Measurements from ENCODE around the gene RPA1. TPM values are rescaled to one million over a fixed set of nuclear protein-coding genes. Genes with fewer than 3 reads are reported as not detected.
"Not testable (repeated sequence)": the region's sequence is repeated elsewhere in the genome, so short reads cannot be mapped to it uniquely, and the experiment has no call there.

Gene RPA1
- total RNA-seq, 2 experiments from 2014 or later: 314 to 325 TPM

GRCh38 chr17:1829216-1829591, 601 bp upstream of the RPA1 start:
- DNase-seq (peak; percentile 25), ATAC-seq (peak; percentile 12)
- Mint-ChIP-seq H3K27me3 (ENCODE audit: low read depth) (no peaks in the 10 kb centered on the region), H3K4me3 (peak overlapping the region; percentile 91), H3K27ac (peak overlapping the region; percentile 91), H3K4me1 (ENCODE audit: low read depth) (peaks cover 67% of the 10 kb centered on the region), H3K9me3 (ENCODE audit: insufficient read depth) (no peaks in the 10 kb centered on the region), H3K36me3 (ENCODE audit: low read depth) (peaks cover 54% of the 10 kb centered on the region)
- CTCF ChIA-PET: interaction anchor here (0.7 to 2.5 kb wide), 3 partner anchors 35 to 113 kb away, joined by 3 to 17 read pairs (median 3); no protein-coding TSS in a partner anchor
- POLR2A ChIA-PET: interaction anchor here (0.6 to 2.4 kb wide), 14 partner anchors 10 to 507 kb away, joined by 3 to 16 read pairs (median 3); partner anchors contain the start of genes CRK, INPP5K, TSR1 and WDR81

DNA sequence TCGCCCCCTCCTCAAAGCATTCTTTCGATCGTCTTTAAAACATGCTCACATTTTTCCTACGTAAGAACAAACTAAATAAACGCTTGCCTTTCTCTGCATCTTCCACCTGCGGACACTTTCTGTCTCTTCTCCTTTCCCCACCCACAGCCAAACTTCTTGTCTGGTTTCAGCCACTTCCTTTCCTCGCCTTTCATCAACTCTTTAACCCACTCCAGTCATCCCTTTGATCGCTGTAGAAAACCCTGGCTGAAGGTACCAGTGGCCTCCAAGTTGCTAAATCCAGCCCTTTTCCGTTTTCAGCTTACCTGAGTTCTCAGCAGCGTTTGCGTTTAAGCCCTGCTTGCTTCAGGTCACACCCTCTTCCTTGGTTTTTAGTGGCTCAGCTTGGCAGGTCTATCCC, 483 bp downstream of the RPA1 start:
- ATAC-seq: peak; percentile 28
- Mint-ChIP-seq H3K4me3 (peak overlapping the region; percentile 91), H3K4me1 (ENCODE audit: low read depth) (peaks cover 68% of the 10 kb centered on the region), H3K27ac (peak overlapping the region; percentile 91), H3K36me3 (ENCODE audit: low read depth) (peaks cover 51% of the 10 kb centered on the region), H3K27me3 (ENCODE audit: low read depth) (no peaks in the 10 kb centered on the region), H3K9me3 (ENCODE audit: insufficient read depth) (no peaks in the 10 kb centered on the region)
- peak; percentile 72 for DNase-seq
- POLR2A ChIA-PET: interaction anchor here (1.0 to 2.4 kb wide), 6 partner anchors 15 to 506 kb away, joined by 3 to 16 read pairs (median 6); partner anchors contain the start of gene TSR1
- CTCF ChIA-PET: interaction anchor here (0.9 to 2.5 kb wide), 3 partner anchors 39 to 109 kb away, joined by 3 to 17 read pairs (median 3); no protein-coding TSS in a partner anchor

- CTCF ChIA-PET: interaction anchor here (0.8 to 2.5 kb wide), 5 partner anchors 11 to 166 kb away, joined by 4 to 12 read pairs (median 5); no protein-coding TSS in a partner anchor
Observed at GRCh38 chr17:1834380-1835149, 4.8 kb downstream of the RPA1 start.

DNA sequence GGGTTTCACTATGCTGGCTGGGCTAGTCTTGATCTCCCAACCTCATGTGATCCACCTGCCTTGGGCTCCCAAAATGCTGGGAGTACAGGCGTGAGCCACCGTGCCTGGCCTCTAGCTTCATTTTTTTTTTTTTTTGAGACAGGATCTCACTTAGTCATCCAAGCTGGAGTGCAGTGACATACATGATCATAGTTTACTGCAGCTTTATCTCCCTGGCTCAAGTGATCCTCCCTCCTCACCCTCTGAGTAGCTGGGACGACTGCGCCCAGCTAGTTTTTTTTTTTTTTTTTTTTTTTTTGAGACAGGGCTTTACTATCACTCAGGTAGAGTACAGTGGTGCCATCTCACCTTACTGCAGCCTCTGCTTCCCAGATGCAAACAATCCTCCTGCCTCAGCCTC, 9.7 kb downstream of the RPA1 start:
- ChIA-PET CTCF (interaction anchor here (1.2 to 1.6 kb wide), 2 partner anchors 119 to 170 kb away, joined by 3 to 4 read pairs; no protein-coding TSS in a partner anchor), POLR2A (interaction anchor here (1.8 kb wide), 1 partner anchor 10 kb away, joined by 7 read pairs; the partner anchor contains the start of genes RPA1 and SMYD4)
- no peak overlapping the region for H3K27ac Mint-ChIP-seq
- H3K27me3 Mint-ChIP-seq (ENCODE audit: low read depth): no peaks in the 10 kb centered on the region
- DNase-seq: no peak
- H3K36me3 Mint-ChIP-seq (ENCODE audit: low read depth): peaks cover 41% of the 10 kb centered on the region
- no peaks in the 10 kb centered on the region for H3K9me3 Mint-ChIP-seq (ENCODE audit: insufficient read depth)
- no peak for ATAC-seq
- H3K4me1 Mint-ChIP-seq (ENCODE audit: low read depth): peaks cover 22% of the 10 kb centered on the region
- no peak overlapping the region for H3K4me3 Mint-ChIP-seq

More at GRCh38 chr17:1834380-1835149, 4.8 kb downstream of the RPA1 start:
- H3K27me3 Mint-ChIP-seq (ENCODE audit: low read depth): no peaks in the 10 kb centered on the region
- ATAC-seq: no peak
- peak overlapping the region; percentile 0 for H3K27ac Mint-ChIP-seq
- H3K4me3 Mint-ChIP-seq: peak overlapping the region; percentile 34
- DNase-seq: peak; percentile 54
- H3K36me3 Mint-ChIP-seq (ENCODE audit: low read depth): peaks cover 42% of the 10 kb centered on the region
- H3K4me1 Mint-ChIP-seq (ENCODE audit: low read depth): peaks cover 56% of the 10 kb centered on the region
- POLR2A ChIA-PET: interaction anchor here (0.7 to 1.6 kb wide), 2 partner anchors 11 to 117 kb away, joined by 4 to 6 read pairs; no protein-coding TSS in a partner anchor
- no peaks in the 10 kb centered on the region for H3K9me3 Mint-ChIP-seq (ENCODE audit: insufficient read depth)

- POLR2A ChIA-PET: no interaction called here
- CTCF ChIA-PET: interaction anchor here (1.2 to 1.5 kb wide), 3 partner anchors 26 to 174 kb away, joined by 3 to 4 read pairs (median 3); no protein-coding TSS in a partner anchor
- Mint-ChIP-seq H3K9me3 (ENCODE audit: insufficient read depth) (no peaks in the 10 kb centered on the region), H3K4me3 (no peak overlapping the region), H3K4me1 (ENCODE audit: low read depth) (peaks cover 2% of the 10 kb centered on the region), H3K36me3 (ENCODE audit: low read depth) (peaks cover 48% of the 10 kb centered on the region), H3K27ac (no peak overlapping the region), H3K27me3 (ENCODE audit: low read depth) (no peaks in the 10 kb centered on the region)
- DNase-seq (no peak), ATAC-seq (no peak)
Observed at GRCh38 chr17:1843947-1844346, 14.1 kb downstream of the RPA1 start.

- POLR2A ChIA-PET: no interaction called here
- CTCF ChIA-PET: interaction anchor here (0.7 to 1.5 kb wide), 2 partner anchors 18 to 121 kb away, joined by 3 read pairs; no protein-coding TSS in a partner anchor
- no peak for DNase-seq
- H3K4me3 Mint-ChIP-seq: no peak overlapping the region
- peaks cover 60% of the 10 kb centered on the region for H3K36me3 Mint-ChIP-seq (ENCODE audit: low read depth)
- ATAC-seq: no peak
- no peaks in the 10 kb centered on the region for H3K4me1 Mint-ChIP-seq (ENCODE audit: low read depth)
- no peaks in the 10 kb centered on the region for H3K9me3 Mint-ChIP-seq (ENCODE audit: insufficient read depth)
- H3K27ac Mint-ChIP-seq: no peak overlapping the region
- no peaks in the 10 kb centered on the region for H3K27me3 Mint-ChIP-seq (ENCODE audit: low read depth)
Observed at GRCh38 chr17:1847191-1847590, 17.4 kb downstream of the RPA1 start.

DNA sequence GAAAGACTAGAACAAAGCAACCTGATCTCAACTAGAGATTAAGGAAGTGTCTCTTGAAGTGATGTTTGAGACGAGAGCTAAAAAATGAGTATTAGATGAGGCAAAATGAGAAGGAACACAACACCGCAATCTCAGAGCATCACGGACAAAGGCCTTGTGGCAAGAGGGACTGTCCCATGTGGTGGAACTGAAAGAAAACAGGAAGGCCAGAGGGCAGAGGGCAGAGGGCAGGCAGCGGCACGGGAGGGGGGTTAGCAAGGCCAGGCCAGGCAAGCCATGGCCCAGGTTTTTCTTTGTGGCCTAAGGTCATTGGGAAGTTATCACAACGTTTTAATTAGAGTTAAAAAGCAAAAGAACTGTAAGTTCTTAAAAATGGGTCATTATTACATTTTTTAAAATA, 22.5 kb downstream of the RPA1 start:
- H3K4me3 Mint-ChIP-seq: no peak overlapping the region
- CTCF ChIA-PET: no interaction called here
- H3K36me3 Mint-ChIP-seq (ENCODE audit: low read depth): peaks cover 55% of the 10 kb centered on the region
- no peaks in the 10 kb centered on the region for H3K4me1 Mint-ChIP-seq (ENCODE audit: low read depth)
- no peaks in the 10 kb centered on the region for H3K9me3 Mint-ChIP-seq (ENCODE audit: insufficient read depth)
- DNase-seq (no peak), ATAC-seq (no peak)
- H3K27ac Mint-ChIP-seq: no peak overlapping the region
- POLR2A ChIA-PET: no interaction called here
- H3K27me3 Mint-ChIP-seq (ENCODE audit: low read depth): no peaks in the 10 kb centered on the region

- Mint-ChIP-seq H3K4me3 (no peak overlapping the region), H3K4me1 (ENCODE audit: low read depth) (no peaks in the 10 kb centered on the region), H3K27ac (no peak overlapping the region), H3K36me3 (ENCODE audit: low read depth) (peaks cover 56% of the 10 kb centered on the region), H3K27me3 (ENCODE audit: low read depth) (no peaks in the 10 kb centered on the region), H3K9me3 (ENCODE audit: insufficient read depth) (no peaks in the 10 kb centered on the region)
- ChIA-PET POLR2A (no interaction called here), CTCF (interaction anchor here (2.5 kb wide), 1 partner anchor 12 kb away, joined by 9 read pairs; no protein-coding TSS in a partner anchor)
- DNase-seq (no peak), ATAC-seq (no peak)
Observed at GRCh38 chr17:1853698-1854097, 23.9 kb downstream of the RPA1 start.

GRCh38 chr17:1856462-1856861, 26.7 kb downstream of the RPA1 start:
- DNase-seq; H3K27ac Mint-ChIP-seq; H3K4me1 Mint-ChIP-seq (ENCODE audit: low read depth); ATAC-seq; H3K9me3 Mint-ChIP-seq (ENCODE audit: insufficient read depth); H3K27me3 Mint-ChIP-seq (ENCODE audit: low read depth); H3K4me3 Mint-ChIP-seq: not testable (repeated sequence)
- CTCF ChIA-PET: interaction anchor here (1.3 kb wide), 1 partner anchor 135 kb away, joined by 5 read pairs; no protein-coding TSS in a partner anchor
- POLR2A ChIA-PET: interaction anchor here (0.9 kb wide), 1 partner anchor 33 kb away, joined by 3 read pairs; no protein-coding TSS in a partner anchor
- peaks cover 64% of the 10 kb centered on the region for H3K36me3 Mint-ChIP-seq (ENCODE audit: low read depth)

GRCh38 chr17:1860978-1861377, 31.2 kb downstream of the RPA1 start:
- ChIA-PET CTCF (interaction anchor here (1.6 kb wide), 1 partner anchor 144 kb away, joined by 3 read pairs; no protein-coding TSS in a partner anchor), POLR2A (interaction anchor here (1.1 kb wide), 1 partner anchor 9 kb away, joined by 3 read pairs; no protein-coding TSS in a partner anchor)
- H3K4me1 Mint-ChIP-seq (ENCODE audit: low read depth): peaks cover 4% of the 10 kb centered on the region
- ATAC-seq (no peak), DNase-seq (no peak)
- no peaks in the 10 kb centered on the region for H3K9me3 Mint-ChIP-seq (ENCODE audit: insufficient read depth)
- H3K27ac Mint-ChIP-seq: no peak overlapping the region
- no peaks in the 10 kb centered on the region for H3K27me3 Mint-ChIP-seq (ENCODE audit: low read depth)
- H3K36me3 Mint-ChIP-seq (ENCODE audit: low read depth): peaks cover 35% of the 10 kb centered on the region
- no peak overlapping the region for H3K4me3 Mint-ChIP-seq

- peaks cover 4% of the 10 kb centered on the region for H3K4me1 Mint-ChIP-seq (ENCODE audit: low read depth)
- H3K27me3 Mint-ChIP-seq (ENCODE audit: low read depth): no peaks in the 10 kb centered on the region
- H3K27ac Mint-ChIP-seq: no peak overlapping the region
- no peak for DNase-seq
- H3K4me3 Mint-ChIP-seq: no peak overlapping the region
- H3K9me3 Mint-ChIP-seq (ENCODE audit: insufficient read depth): no peaks in the 10 kb centered on the region
- ATAC-seq: no peak
- POLR2A ChIA-PET: interaction anchor here (1.1 kb wide), 1 partner anchor 32 kb away, joined by 3 read pairs; no protein-coding TSS in a partner anchor
- CTCF ChIA-PET: interaction anchor here (1.5 to 1.6 kb wide), 2 partner anchors 10 to 145 kb away, joined by 3 read pairs; no protein-coding TSS in a partner anchor
- peaks cover 35% of the 10 kb centered on the region for H3K36me3 Mint-ChIP-seq (ENCODE audit: low read depth)
Observed at GRCh38 chr17:1861391-1862010, 31.7 kb downstream of the RPA1 start.

All from activated CD8-positive, alpha-beta T cell treated with anti-CD3 and anti-CD28 coated beads, Interleukin-2, amount 10 ng/mL, durations not matched to agents 7 days and 5 days (primary cell).